Measurements from ENCODE around the gene ARVCF. TPM values are rescaled to one million over a fixed set of nuclear protein-coding genes. Genes with fewer than 3 reads are reported as not detected.

Gene ARVCF
- total and polyA plus RNA-seq, 9 of the 15 experiments (the other 6 are each of a cell fraction or from before 2014, with no cell fraction given): 0.03 to 97.4 (median 15.6) TPM

- TF ChIP-seq ETV6 (IDR thresholded peaks at IDR 0.05; ENCODE audit: borderline replicate concordance in 1 of 2, low read depth in 2 of 2, low read length in 1 of 2): no peak
- no peak for TF ChIP-seq ETV6 (CRISPR knock-in tag; IDR thresholded peaks at IDR 0.05; ENCODE audit: borderline replicate concordance)
- no peak for TF ChIP-seq HDAC2 (IDR thresholded peaks at IDR 0.05)
- no peak for TF ChIP-seq ZBTB17 (CRISPR knock-in tag; IDR thresholded peaks at IDR 0.05)
- no peak for TF ChIP-seq KAT7 (CRISPR knock-in tag; IDR thresholded peaks at IDR 0.05; ENCODE audit: borderline replicate concordance)
- peak in 2 of 3 experiments; percentile 34 to 80 for TF ChIP-seq YY1 (IDR thresholded peaks at IDR 0.05; ENCODE audit: borderline replicate concordance in 1 of 3, control insufficient read depth in 1 of 3, extremely low read depth in 1 of 3, insufficient read depth in 3 of 3, insufficient read length in 1 of 3, insufficient replicate concordance in 2 of 3, low read depth in 1 of 3, low read length in 2 of 3)
- no peak for TF ChIP-seq ZFPM2 (CRISPR knock-in tag; IDR thresholded peaks at IDR 0.05)
- TF ChIP-seq SMAD4 (CRISPR knock-in tag; conservative IDR thresholded peaks at IDR 0.05): peak; percentile 27; the same call in 1 of the 2 replicates
- no peak for TF ChIP-seq GTF2F1 (IDR thresholded peaks at IDR 0.05; ENCODE audit: low read depth, low read length)
- TF ChIP-seq HMG20B (CRISPR knock-in tag; IDR thresholded peaks at IDR 0.05): no peak
- 0 out of 2 replicates have a peak, but pooled peaks have one; percentile 54 for TF ChIP-seq ETS1 (conservative IDR thresholded peaks at IDR 0.05; ENCODE audit: control insufficient read depth, low read depth, low read length)
- TF ChIP-seq TCF7 (IDR thresholded peaks at IDR 0.05; ENCODE audit: borderline replicate concordance): no peak
- TF ChIP-seq ZNF41 (CRISPR knock-in tag; conservative IDR thresholded peaks at IDR 0.05): 0 out of 2 replicates have a peak, but pooled peaks have one; percentile 20
- TF ChIP-seq TBP (optimal IDR thresholded peaks at IDR 0.05; ENCODE audit: low read depth, low read length): no peak
- peak; percentile 36; the same call in 1 of the 2 replicates for TF ChIP-seq ZNF668 (CRISPR knock-in tag; IDR thresholded peaks at IDR 0.05)
- no peak for TF ChIP-seq E2F4 (CRISPR knock-in tag; IDR thresholded peaks at IDR 0.05; ENCODE audit: low read depth)
- peak in 1 of 2 experiments; percentile 39; a peak in 1 of 3 replicates for TF ChIP-seq CBX3 (IDR thresholded peaks at IDR 0.05; ENCODE audit: borderline replicate concordance in 1 of 2, low read length in 2 of 2)
- no peak for TF ChIP-seq ZC3H4 (CRISPR knock-in tag; IDR thresholded peaks at IDR 0.05; ENCODE audit: borderline replicate concordance)
- no peak for TF ChIP-seq E2F5 (CRISPR knock-in tag; IDR thresholded peaks at IDR 0.05)
- TF ChIP-seq EHMT2 (IDR thresholded peaks at IDR 0.05): no peak
- no peak; the same call in 1 of the 2 replicates for TF ChIP-seq TCF15 (CRISPR knock-in tag; IDR thresholded peaks at IDR 0.05)
- TF ChIP-seq MTA2 (IDR thresholded peaks at IDR 0.05; ENCODE audit: low read depth): no peak
- no peak for TF ChIP-seq ZNF384 (IDR thresholded peaks at IDR 0.05; ENCODE audit: low read depth, low read length)
- no peak for TF ChIP-seq EP400 (IDR thresholded peaks at IDR 0.05)
- TF ChIP-seq TBL1XR1 (IDR thresholded peaks at IDR 0.05; ENCODE audit: low read length in 2 of 2): peak in 1 of 2 experiments; percentile 29; a peak in 1 of 4 replicates
- TF ChIP-seq ZNF699 (CRISPR knock-in tag; IDR thresholded peaks at IDR 0.05; ENCODE audit: insufficient replicate concordance): no peak
These were observed 6.9 kb downstream of the ARVCF start (continued) for GRCh38 chr22:20009582-20010306.

Measured in K562 (cell line).